Calu3 (cell line): ENCODE results near the gene ATP8A2. TPM values are rescaled to one million over a fixed set of nuclear protein-coding genes. Genes with fewer than 3 reads are reported as not detected.

Source experiments
- BruUV-seq: library from RNA; stranded (reverse); fragments of 400-500 nt; replicated peaks from 2 replicates; lab custom pipeline; 2021; lab: Mats Ljungman, UMichigan
- CTCF ChIA-PET: fragments of 300-600 bp; sonication (Branson Sonifier 250); formaldehyde crosslinking; loops from one replicate; lab custom pipeline; 2022; ENCODE audit warnings: antibody characterized with exemption; lab: Charles Lee
- DNase-seq: peaks from one replicate; pipeline ENCODE4 v3.0.0; 2022
- H3K27ac Mint-ChIP-seq: one replicate; pipeline ENCODE4 v1.8.0; 2022; ENCODE audit warnings: mixed read lengths; ENCODE audit not compliant: unreplicated experiment
- H3K27me3 Mint-ChIP-seq: one replicate; pipeline ENCODE4 v1.8.0; 2022; ENCODE audit warnings: mixed read lengths; ENCODE audit not compliant: unreplicated experiment
- H3K36me3 Mint-ChIP-seq: one replicate; pipeline ENCODE4 v1.8.0; 2022; ENCODE audit warnings: mild to moderate bottlenecking, moderate library complexity, mixed read lengths; ENCODE audit not compliant: insufficient read depth, unreplicated experiment
- H3K4me1 Mint-ChIP-seq: one replicate; pipeline ENCODE4 v1.8.0; 2022; ENCODE audit warnings: mild to moderate bottlenecking, low read depth, mixed read lengths; ENCODE audit not compliant: unreplicated experiment
- H3K4me3 Mint-ChIP-seq: one replicate; pipeline ENCODE4 v1.8.0; 2022; ENCODE audit warnings: mild to moderate bottlenecking, low read depth, moderate library complexity, mixed read lengths; ENCODE audit not compliant: unreplicated experiment
- H3K9me3 Mint-ChIP-seq: one replicate; pipeline ENCODE4 v1.8.0; 2022; ENCODE audit warnings: low read depth, mixed read lengths; ENCODE audit not compliant: unreplicated experiment
- intact Hi-C: fragments of 100-400 bp; cut with micrococcal nuclease; formaldehyde crosslinking; loops from one replicate; pipeline ENCODE4 v1.10.0; 2022; ENCODE audit not compliant: unreplicated experiment
- total RNA-seq: library from RNA; stranded (reverse); gene quantifications from 2 replicates; pipeline ENCODE4 v1.2.3, GENCODE V29; 2022
- TF ChIP-seq, protein P1 (sequence below): fragments of 200-600 bp; IDR thresholded peaks from one replicate; pipeline ENCODE4 v1.8.0; 2022; ENCODE audit warnings: antibody characterized with exemption; ENCODE audit not compliant: unreplicated experiment

Gene ATP8A2
- total RNA-seq, 1 experiment from 2014 or later: 0.05 TPM

DNA sequence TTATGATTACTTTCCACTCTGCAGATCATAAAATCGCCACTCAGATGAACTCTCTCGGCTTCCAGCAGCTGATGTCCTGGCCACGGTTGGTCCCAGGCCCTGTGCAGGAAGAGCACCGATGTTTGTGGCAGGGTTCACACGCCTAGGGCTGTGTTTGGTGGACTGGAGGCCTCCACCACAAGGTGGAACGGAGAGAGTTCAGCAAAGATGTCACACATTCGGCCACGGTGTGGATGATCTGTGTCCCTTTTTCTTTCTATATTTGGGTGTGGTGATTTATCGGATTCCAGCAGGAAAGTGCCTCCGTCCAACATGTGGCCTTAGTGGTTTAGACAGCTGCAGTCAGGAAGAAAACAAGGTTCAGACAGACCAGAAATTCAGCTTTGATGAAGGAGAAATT is 680.6 kb downstream of the ATP8A2 start:
- Mint-ChIP-seq H3K9me3 (no peaks in the 10 kb centered on the region), H3K27me3 (no peaks in the 10 kb centered on the region), H3K27ac (no peak overlapping the region), H3K4me1 (no peaks in the 10 kb centered on the region), H3K4me3 (peak overlapping the region; percentile 74), H3K36me3 (peaks cover 17% of the 10 kb centered on the region)
- TF ChIP-seq, protein P1, sequence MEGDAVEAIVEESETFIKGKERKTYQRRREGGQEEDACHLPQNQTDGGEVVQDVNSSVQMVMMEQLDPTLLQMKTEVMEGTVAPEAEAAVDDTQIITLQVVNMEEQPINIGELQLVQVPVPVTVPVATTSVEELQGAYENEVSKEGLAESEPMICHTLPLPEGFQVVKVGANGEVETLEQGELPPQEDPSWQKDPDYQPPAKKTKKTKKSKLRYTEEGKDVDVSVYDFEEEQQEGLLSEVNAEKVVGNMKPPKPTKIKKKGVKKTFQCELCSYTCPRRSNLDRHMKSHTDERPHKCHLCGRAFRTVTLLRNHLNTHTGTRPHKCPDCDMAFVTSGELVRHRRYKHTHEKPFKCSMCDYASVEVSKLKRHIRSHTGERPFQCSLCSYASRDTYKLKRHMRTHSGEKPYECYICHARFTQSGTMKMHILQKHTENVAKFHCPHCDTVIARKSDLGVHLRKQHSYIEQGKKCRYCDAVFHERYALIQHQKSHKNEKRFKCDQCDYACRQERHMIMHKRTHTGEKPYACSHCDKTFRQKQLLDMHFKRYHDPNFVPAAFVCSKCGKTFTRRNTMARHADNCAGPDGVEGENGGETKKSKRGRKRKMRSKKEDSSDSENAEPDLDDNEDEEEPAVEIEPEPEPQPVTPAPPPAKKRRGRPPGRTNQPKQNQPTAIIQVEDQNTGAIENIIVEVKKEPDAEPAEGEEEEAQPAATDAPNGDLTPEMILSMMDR: no peak
- CTCF ChIA-PET: interaction anchor here (0.6 kb wide), 1 partner anchor 35 kb away, joined by 3 read pairs; no protein-coding TSS in a partner anchor
- DNase-seq: no peak
- BruUV-seq: no TSS peak
- intact Hi-C loops: no loop called here

DNA sequence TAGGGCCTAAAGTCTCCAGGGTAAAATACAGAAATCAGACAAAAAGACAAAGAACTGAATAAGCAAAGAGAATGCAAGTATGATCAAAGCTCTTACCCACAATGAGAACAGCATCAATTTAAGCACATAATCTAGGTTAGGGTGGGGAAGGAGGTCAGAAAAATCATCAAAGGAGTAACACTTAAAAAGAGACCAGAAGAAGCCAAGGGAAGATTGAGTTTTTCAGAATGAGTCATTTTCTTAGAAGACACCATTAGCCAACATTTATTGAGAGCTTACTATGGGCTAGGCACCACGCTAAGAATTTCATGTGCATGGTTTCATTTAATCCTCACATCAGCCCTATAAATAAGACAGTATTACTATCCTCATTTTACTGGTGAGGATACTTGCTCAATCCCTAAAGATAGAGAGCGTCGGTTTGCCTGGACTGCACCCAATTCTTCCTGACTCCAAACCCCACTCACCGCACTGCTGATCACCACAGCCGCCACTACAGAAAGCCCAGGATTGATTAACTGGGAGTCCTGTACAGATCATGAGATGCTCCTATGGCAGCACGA is 681.7 kb downstream of the ATP8A2 start:
- Mint-ChIP-seq H3K4me1 (no peaks in the 10 kb centered on the region), H3K36me3 (peaks cover 17% of the 10 kb centered on the region), H3K9me3 (no peaks in the 10 kb centered on the region), H3K27ac (no peak overlapping the region), H3K27me3 (no peaks in the 10 kb centered on the region), H3K4me3 (no peak overlapping the region)
- TF ChIP-seq, protein P1: no peak
- intact Hi-C loops: no loop called here
- BruUV-seq: no TSS peak
- DNase-seq: no peak
- CTCF ChIA-PET: no interaction called here

DNA sequence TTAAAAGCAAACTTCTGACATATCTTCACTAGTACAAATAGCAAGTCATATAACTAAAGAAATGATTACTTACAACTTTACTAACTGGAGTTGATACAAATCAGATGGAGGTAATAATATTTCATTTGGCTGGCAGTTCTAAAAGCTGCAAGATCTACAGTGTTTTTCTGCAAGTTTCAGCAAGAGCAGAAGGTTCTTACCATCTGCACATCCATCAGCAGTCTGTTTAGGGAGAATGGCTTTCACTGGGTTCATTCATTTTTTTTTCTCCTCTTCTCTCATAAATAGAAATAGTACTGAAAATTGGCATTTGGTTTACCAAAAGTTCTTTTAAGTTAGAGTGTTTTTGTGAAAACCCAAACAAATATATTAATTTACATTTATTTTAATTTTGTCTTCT is 683.1 kb downstream of the ATP8A2 start:
- Mint-ChIP-seq H3K4me1 (no peaks in the 10 kb centered on the region), H3K36me3 (peaks cover 12% of the 10 kb centered on the region), H3K9me3 (no peaks in the 10 kb centered on the region), H3K4me3 (no peak overlapping the region), H3K27me3 (no peaks in the 10 kb centered on the region), H3K27ac (no peak overlapping the region)
- TF ChIP-seq, protein P1: no peak
- no peak for DNase-seq
- CTCF ChIA-PET: no interaction called here
- intact Hi-C loops: no loop called here
- no TSS peak for BruUV-seq

DNA sequence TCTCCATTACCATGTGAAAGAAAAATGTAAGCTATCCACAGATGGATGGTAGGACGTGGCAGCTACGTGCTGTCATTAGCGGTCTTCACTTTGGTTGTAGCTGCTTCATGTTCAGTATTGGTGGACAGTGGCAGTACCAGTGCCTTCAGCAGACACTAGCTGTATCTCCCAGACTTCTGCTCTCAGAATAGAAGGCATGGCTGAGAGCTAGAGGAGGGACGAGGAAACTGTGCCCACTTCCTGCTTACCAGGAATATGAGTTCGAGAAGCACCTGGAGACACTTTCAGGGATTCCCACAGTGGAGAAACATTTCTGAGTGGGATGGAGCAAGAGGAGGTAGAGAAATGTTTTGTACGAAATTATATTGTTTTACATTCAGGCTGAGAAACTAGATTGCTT is 686.9 kb downstream of the ATP8A2 start:
- Mint-ChIP-seq H3K36me3 (no peaks in the 10 kb centered on the region), H3K4me1 (no peaks in the 10 kb centered on the region), H3K27ac (no peak overlapping the region), H3K4me3 (no peak overlapping the region), H3K9me3 (no peaks in the 10 kb centered on the region), H3K27me3 (no peaks in the 10 kb centered on the region)
- intact Hi-C loops: no loop called here
- DNase-seq: no peak
- TF ChIP-seq, protein P1: no peak
- no TSS peak for BruUV-seq
- CTCF ChIA-PET: no interaction called here
